Hematopoietic multipotent progenitor cell treated with erythropoietin and hydrocortisone succinate and interleukin-3 and kit ligand, for 15 days (in vitro differentiated cells): ENCODE data around the gene GXYLT1.
"Not testable (repeated sequence)": the region's sequence is repeated elsewhere in the genome, so short reads cannot be mapped to it uniquely, and the experiment has no call there.

Source experiments
- DNase-seq: peaks from one replicate; pipeline ENCODE4 v3.0.0-alpha.2; 2015; ENCODE audit warnings: low spot score

The GXYLT1 gene

GRCh38 chr12:42143452-42144157 lies 1.1 kb downstream of the GXYLT1 start:
- DNase-seq = no peak

- DNase-seq = no peak
Measured at GRCh38 chr12:42141981-42142606, 2.6 kb downstream of the GXYLT1 start.

- DNase-seq = no peak
Measured at GRCh38 chr12:42140901-42141300, 3.8 kb downstream of the GXYLT1 start.

DNA sequence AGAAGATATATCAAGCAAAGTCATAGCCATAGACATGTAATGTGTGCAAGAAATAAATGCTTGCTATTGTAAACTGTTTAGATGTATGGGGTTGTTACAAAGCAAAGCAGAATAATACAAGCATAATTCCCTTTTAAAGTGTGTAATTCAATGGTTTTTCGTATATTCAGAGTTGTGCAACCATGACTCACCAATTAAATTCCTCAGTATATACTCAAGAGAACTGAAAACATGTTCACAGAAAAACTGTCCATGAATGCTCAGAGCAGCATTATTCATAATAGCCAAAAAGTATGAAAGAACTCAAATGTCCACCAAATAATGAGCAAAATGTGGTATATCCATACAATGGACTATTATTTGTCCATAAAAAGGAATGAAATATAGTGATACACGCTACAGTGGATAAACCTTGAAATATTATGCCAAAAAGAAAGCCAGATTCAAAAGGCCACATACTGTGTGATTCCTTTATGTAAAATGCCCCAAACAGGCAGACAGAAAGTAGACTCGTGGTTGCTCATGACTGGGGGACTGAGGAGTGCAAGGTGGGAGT lies 9.3 kb downstream of the GXYLT1 start:
- no peak for DNase-seq

DNA sequence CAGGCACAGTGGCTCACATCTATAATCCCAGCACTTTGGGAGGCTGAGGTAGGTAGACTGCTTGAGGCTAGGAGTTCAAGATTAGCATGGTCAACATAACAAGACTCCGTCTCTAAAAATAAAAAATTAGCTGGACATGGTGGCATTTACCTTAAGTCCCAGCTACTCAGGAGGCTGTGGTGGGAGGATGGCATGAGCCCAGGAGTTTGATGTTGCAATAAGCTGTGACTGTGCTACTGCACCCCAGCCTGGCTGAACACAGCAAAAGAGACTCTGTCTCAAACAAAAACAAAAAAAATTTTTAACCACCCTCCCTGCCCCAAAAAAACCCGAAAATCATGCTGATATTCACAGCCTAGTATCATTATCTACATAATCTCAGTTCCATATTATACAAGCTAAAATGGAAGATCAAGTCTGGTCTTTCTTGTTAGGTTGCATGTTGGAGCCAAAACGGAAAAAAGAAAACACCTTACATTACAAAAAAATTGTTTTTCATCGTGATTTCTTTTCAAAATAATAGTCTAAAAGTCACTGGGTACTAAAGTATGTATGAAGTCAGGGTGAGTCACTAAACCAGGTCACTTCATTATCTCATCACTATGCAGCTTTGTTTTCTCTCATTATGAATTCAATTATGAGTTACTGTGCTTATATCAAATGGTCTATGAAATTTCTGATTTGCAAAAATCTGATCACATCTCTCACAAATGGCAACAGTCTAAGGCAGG lies 13.8 kb downstream of the GXYLT1 start:
- no peak for DNase-seq

DNA sequence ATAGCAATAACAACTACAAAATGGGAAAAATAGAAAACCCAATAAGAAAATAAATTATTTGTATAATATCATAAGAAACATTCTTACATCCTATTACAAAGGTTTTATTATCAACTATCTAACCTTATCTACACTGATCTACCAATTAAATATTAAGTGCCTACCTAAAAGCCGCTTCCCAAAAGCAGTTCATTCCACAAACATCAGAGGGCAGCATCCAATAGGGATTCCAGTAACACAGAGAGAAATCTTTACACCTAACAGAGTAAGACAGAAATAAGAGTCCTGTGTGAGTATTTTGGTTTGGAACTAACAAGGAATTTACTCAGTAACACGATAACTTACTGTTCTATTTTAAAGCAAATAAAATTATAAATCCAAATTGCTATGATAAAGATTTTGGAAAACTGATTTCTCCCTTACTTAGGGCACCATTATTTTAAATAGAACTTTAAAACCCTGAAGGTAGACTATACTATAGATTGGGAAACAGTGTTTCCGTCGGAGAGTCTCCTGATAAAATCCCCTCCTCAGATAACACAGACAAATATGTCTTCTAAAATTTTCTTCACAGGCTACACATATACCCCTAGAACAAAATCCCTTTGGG lies 15.0 kb downstream of the GXYLT1 start:
- DNase-seq = peak; percentile 54

DNA sequence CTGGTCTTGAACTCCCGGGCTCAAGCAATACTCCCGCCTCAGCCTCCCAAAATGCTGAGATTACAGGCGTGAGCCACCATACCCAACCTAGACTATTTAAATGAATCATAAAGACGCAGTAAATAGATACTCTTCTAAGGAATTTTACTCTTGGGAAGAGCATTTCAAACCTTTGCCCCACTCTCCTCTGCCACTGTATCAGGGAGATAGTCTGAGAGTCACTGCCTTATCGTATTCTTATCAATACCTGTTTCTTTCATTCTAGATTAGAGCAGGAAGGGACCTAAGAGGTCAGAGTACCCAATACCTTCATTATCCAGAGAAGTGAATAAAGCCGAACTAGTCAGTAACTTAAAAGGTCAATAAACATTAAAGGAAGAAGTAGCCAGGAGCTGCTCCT lies 15.8 kb downstream of the GXYLT1 start:
- DNase-seq = no peak

- no peak for DNase-seq
Measured at GRCh38 chr12:42128327-42128726, 16.3 kb downstream of the GXYLT1 start.

- DNase-seq = no peak
Measured at GRCh38 chr12:42126963-42127362, 17.7 kb downstream of the GXYLT1 start.

DNA sequence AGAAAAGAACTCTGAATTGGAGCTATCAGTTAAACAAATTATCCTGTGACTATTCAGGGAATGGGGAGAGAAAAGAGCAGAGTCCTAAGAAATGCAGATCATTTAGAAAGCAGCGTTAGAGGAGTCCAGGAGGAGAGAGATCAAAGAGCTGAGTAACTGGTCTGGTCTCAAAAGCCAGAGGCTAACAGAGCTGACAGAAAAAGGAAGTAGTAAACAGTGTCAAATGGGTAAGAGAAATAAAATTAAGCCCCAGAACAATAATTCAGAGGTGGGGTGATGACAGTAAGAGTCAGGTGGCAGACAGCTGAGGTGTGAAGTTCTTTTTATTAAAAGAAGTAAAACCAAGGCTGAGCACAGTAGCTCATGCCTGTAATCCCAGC lies 19.3 kb downstream of the GXYLT1 start:
- DNase-seq = no peak

DNA sequence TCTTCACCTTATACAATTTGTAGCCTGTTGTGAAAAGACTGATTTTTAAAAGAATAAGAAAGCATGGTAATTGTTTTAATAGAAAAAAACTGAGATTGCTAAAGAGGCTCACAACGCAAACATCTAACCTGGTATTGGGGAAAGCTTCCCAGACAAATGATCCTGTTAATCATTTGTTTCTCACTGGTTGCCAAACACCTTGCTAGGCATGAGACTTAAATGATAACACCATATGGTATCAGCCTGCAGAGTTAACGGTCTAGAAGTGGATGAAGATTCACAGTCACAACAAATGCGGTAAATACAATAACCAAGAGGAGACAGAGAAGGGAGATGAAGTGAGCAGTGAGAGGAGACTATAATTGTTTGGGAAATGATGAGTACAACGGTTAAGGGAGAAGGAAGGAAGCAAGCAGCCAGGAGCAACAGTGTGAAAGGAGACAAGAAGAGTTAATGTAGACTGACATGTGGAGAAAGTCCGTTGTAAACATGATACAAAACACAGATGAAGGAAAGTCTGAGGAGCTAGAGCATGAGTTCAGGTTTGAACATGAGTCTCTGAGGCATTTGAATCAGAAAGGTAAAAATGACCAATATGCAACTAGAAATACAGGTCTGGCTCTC lies 19.8 kb downstream of the GXYLT1 start:
- no peak for DNase-seq

GRCh38 chr12:42119085-42119633 lies 25.5 kb downstream of the GXYLT1 start:
- DNase-seq = no peak

DNA sequence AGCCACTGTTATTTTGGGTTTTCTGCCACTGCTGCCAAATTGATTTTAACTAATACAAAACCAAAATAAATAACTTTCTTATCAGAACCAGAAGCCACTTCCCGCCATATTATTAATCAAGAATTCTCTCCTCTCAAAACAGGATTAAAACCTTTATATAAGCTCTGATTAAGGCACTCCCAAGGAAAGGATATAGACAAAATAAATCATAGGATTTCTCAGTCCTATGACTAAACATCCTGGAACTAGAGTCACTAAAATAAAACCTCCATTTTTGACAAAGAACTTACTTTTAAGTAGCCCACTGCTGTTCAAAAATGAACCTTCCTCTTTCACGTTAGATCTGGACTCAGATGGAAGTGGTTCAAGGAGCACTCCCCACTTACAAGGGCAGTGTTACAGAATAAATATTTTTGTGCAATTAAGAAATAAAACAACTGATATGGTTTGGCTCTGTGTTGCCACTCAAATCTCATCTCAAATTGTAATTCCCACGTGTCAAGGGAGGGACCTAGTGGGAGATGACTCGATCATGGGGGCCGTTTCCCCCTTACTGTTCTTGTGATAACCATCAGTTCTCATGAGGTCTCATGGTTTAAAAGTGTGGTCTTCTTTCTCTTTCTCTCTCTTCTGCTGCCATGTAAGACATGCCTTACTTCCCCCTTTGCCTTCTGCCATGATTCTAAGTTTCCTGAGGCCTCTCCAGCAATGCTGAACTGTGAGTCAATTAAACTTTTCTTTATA lies 26.4 kb downstream of the GXYLT1 start:
- DNase-seq = no peak

DNA sequence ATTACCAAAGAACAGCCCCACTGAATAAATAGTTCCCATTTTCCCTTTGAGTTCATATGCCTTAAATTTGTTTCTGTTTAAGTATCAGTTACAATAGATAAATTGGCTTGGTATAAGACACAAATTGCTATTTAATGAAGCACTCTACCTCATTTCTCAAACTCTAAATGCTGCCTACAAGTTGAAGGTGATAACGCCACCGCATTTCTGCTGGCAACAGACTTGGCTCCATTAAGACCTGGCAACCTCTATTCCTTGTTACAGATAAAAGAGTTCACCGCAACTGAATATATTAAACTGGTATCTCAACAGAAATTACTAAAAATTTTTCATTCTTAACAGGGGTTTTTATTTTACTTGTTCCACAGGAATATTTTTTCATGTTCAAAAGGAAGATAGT lies 35.6 kb downstream of the GXYLT1 start:
- no peak for DNase-seq

- not testable (repeated sequence) for DNase-seq
Measured at GRCh38 chr12:42106791-42107190, 37.9 kb downstream of the GXYLT1 start.

- DNase-seq = no peak
Measured at GRCh38 chr12:42104784-42105183, 39.9 kb downstream of the GXYLT1 start.

GRCh38 chr12:42104087-42104486 lies 40.6 kb downstream of the GXYLT1 start:
- no peak for DNase-seq

DNA sequence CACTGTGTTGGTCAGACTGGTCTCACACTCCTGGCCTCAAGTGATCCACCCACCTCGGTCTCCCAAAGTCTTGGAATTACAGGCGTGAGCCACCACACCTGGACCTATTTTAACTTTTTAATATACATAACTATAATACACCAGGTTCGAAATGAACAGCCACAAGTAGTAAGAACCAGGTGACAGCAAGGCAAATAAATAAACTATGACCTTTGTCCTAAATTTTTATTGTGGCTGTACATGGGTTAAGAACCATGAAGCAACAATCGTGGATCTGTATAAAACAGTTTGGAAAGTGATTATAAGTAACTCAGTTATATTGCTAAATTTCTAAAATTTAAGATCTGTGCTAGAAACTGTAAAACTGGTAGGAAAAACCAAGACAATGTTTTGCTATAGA lies 41.5 kb downstream of the GXYLT1 start:
- DNase-seq = no peak

GRCh38 chr12:42102720-42103119 lies 42.0 kb downstream of the GXYLT1 start:
- DNase-seq = no peak

GRCh38 chr12:42099433-42099832 lies 45.2 kb downstream of the GXYLT1 start:
- no peak for DNase-seq

- DNase-seq = peak; percentile 69
Measured at GRCh38 chr12:42097971-42098370, 46.7 kb downstream of the GXYLT1 start.
